HCT116 (cell line): Measurements from ENCODE around the gene KIAA1755. TPM values are rescaled to one million over a fixed set of nuclear protein-coding genes. Genes with fewer than 3 reads are reported as not detected.

Experiments
- ATAC-seq: fragments of 200-7000 bp; cut with Tn5 transposase; 2 replicates; pipeline ENCODE4 v1.9.1; 2020; ENCODE audit warnings: mild to moderate bottlenecking, moderate library complexity
- BruUV-seq: library from RNA; stranded (reverse); fragments of 400-500 nt; replicated peaks from 2 replicates; lab custom pipeline; 2021; lab: Mats Ljungman, UMichigan
- CTCF ChIA-PET: fragments of 300-600 bp; sonication (Branson Sonifier 250); formaldehyde crosslinking; loops from one replicate; lab custom pipeline; 2021; ENCODE audit warnings: antibody characterized with exemption; lab: Charles Lee
- POLR2A ChIA-PET: fragments of 300-600, 350-600 bp; sonication (Branson Sonifier 250); formaldehyde crosslinking; loops from one replicate; lab custom pipeline; 2021; ENCODE audit warnings: antibody characterized with exemption; lab: Charles Lee
- RAD21 ChIA-PET, 2 experiments: fragments of 300-600 bp; sonication (Branson Sonifier 250); formaldehyde crosslinking; loops; one replicate each; lab custom pipeline; 2023; ENCODE audit warnings: low total read pairs in 2 of 2; ENCODE audit not compliant: uncharacterized antibody in 2 of 2, unreplicated experiment in 2 of 2, low non-redundant PET in 1 of 2; lab: Charles Lee
- DNase-seq: peaks from one replicate; pipeline ENCODE4 v3.0.0-alpha.2; 2010; ENCODE audit warnings: low read depth, low spot score
- H2AFZ ChIP-seq: fragments of 200-600 bp; shearing (Covaris generic), sonication (generic); 2 replicates; pipeline ENCODE4 v1.6.1; 2017; ENCODE audit warnings: low read depth, mixed run types, mixed read lengths, antibody characterized with exemption, low read length; ENCODE audit not compliant: poor library complexity, severe bottlenecking
- H3K27ac ChIP-seq: 2 replicates; pipeline ENCODE4 v1.5.1; 2012; ENCODE audit warnings: low read depth, low read length
- H3K27me3 ChIP-seq: fragments of 200-600 bp; sonication (generic); 2 replicates; pipeline ENCODE4 v1.6.1; 2016; ENCODE audit warnings: mixed run types, low read length, mixed read lengths; ENCODE audit not compliant: insufficient read depth
- H3K36me3 ChIP-seq, 2 experiments: fragments of 200-500 bp in 1 of 2; fragments of 200-600 bp in 1 of 2; sonication (Bioruptor generic) in 1 of 2; sonication (generic) in 1 of 2; 2 replicates each; pipeline versions ENCODE4 v1.5.1 to v1.6.1; 2014 to 2016; ENCODE audit warnings: low read length in 2 of 2, inconsistent platforms in 1 of 2, mixed read lengths in 1 of 2, mixed run types in 1 of 2; ENCODE audit not compliant: insufficient read depth in 2 of 2, control insufficient read depth in 1 of 2
- H3K4me1 ChIP-seq, 2 experiments: fragments of 200-600 bp in 1 of 2; sonication (generic) in 1 of 2; 2 replicates each; pipeline versions ENCODE4 v1.5.1 to v1.6.1; 2012 to 2017; ENCODE audit warnings: low read length in 2 of 2, inconsistent platforms in 1 of 2, mild to moderate bottlenecking in 1 of 2, mixed read lengths in 1 of 2, mixed run types in 1 of 2, moderate library complexity in 1 of 2; ENCODE audit not compliant: insufficient read depth in 2 of 2, control insufficient read depth in 1 of 2
- H3K4me2 ChIP-seq: fragments of 200-600 bp; sonication (generic); 2 replicates; pipeline ENCODE4 v1.6.1; 2017; ENCODE audit warnings: mixed run types, low read length, mixed read lengths
- H3K4me3 ChIP-seq, 2 experiments: fragments of 200-600 bp in 1 of 2; sonication (generic) in 1 of 2; replicated peaks in 1 of 2; 2 replicates each; pipeline ENCODE4 v1.5.1; 2011 to 2016; ENCODE audit warnings: low read length in 2 of 2, control low read depth in 1 of 2, low read depth in 1 of 2, mild to moderate bottlenecking in 1 of 2, mixed read lengths in 1 of 2, mixed run types in 1 of 2
- H3K79me2 ChIP-seq: fragments of 200-600 bp; sonication (generic); 2 replicates; pipeline ENCODE4 v1.6.1; 2017; ENCODE audit warnings: mild to moderate bottlenecking, mixed run types, low read length, moderate library complexity, mixed read lengths; ENCODE audit not compliant: insufficient read depth
- H3K9ac ChIP-seq: fragments of 200-600 bp; sonication (generic); 2 replicates; pipeline ENCODE4 v1.6.1; 2016; ENCODE audit warnings: low read length, mixed read lengths
- H3K9me2 ChIP-seq: fragments of 200-600 bp; sonication (generic), shearing (Covaris generic); 2 replicates; pipeline ENCODE4 v1.6.1; 2017; ENCODE audit warnings: mixed run types, mild to moderate bottlenecking, moderate library complexity; ENCODE audit not compliant: insufficient read depth
- H3K9me3 ChIP-seq, 2 experiments: fragments of 200-500 bp in 1 of 2; fragments of 200-600 bp in 1 of 2; sonication (Bioruptor generic) in 1 of 2; sonication (generic) in 1 of 2; 2 replicates each; pipeline ENCODE4 v1.6.1; 2014 to 2017; ENCODE audit warnings: low read length in 2 of 2, mixed read lengths in 2 of 2, inconsistent platforms in 1 of 2, low read depth in 1 of 2, mild to moderate bottlenecking in 1 of 2, mixed run types in 1 of 2, moderate library complexity in 1 of 2; ENCODE audit not compliant: control insufficient read depth in 1 of 2, insufficient read depth in 1 of 2
- H4K20me1 ChIP-seq: fragments of 200-600 bp; sonication (generic), shearing (Covaris generic); 2 replicates; pipeline ENCODE4 v1.6.1; 2017; ENCODE audit warnings: mixed run types, mild to moderate bottlenecking, moderate library complexity; ENCODE audit not compliant: insufficient read depth
- EGR1 ChIP-seq: IDR thresholded peaks from 2 replicates; pipeline ENCODE4 v1.6.1; 2012; ENCODE audit warnings: low read depth
- ELF1 ChIP-seq: IDR thresholded peaks from 2 replicates; pipeline ENCODE4 v1.6.1; 2012; ENCODE audit warnings: low read depth, borderline replicate concordance
- EZH2phosphoT487 ChIP-seq: fragments of 200-600 bp; IDR thresholded peaks from 2 replicates; pipeline ENCODE4 v1.6.1; 2018; ENCODE audit warnings: antibody characterized with exemption, borderline replicate concordance
- POLR2A ChIP-seq: IDR thresholded peaks from 2 replicates; pipeline ENCODE4 v1.7.0; 2011; ENCODE audit warnings: borderline replicate concordance; ENCODE audit not compliant: insufficient read depth, insufficient read length; ENCODE audit errors: extremely low read depth
- POLR2AphosphoS5 ChIP-seq: IDR thresholded peaks from 2 replicates; pipeline ENCODE4 v1.6.1; 2011; ENCODE audit warnings: mild to moderate bottlenecking, low read depth, low read length, moderate library complexity
- RAD21 ChIP-seq: IDR thresholded peaks from 2 replicates; pipeline ENCODE4 v1.6.1; 2012; ENCODE audit warnings: low read depth, mild to moderate bottlenecking
- SIN3A ChIP-seq: IDR thresholded peaks from 2 replicates; pipeline ENCODE4 v1.6.1; 2012; ENCODE audit warnings: low read depth
- SRF ChIP-seq: IDR thresholded peaks from 2 replicates; pipeline ENCODE4 v1.6.1; 2012; ENCODE audit warnings: low read depth
- TCF7L2 ChIP-seq: IDR thresholded peaks from 2 replicates; pipeline ENCODE4 v1.7.0; 2011; ENCODE audit warnings: borderline replicate concordance, inconsistent platforms; ENCODE audit not compliant: insufficient read depth, insufficient read length; ENCODE audit errors: extremely low read depth
- YY1 ChIP-seq: IDR thresholded peaks from 2 replicates; pipeline ENCODE4 v1.6.1; 2011; ENCODE audit warnings: low read length, low read depth, moderate library complexity, mild to moderate bottlenecking; ENCODE audit not compliant: insufficient replicate concordance; ENCODE audit errors: extremely low read depth
- intact Hi-C: fragments of 100-400 bp; cut with micrococcal nuclease; formaldehyde crosslinking; loops from 2 replicates; pipeline ENCODE4 v1.10.0; 2022
- total RNA-seq: library from RNA; stranded (reverse); gene quantifications from one replicate; pipeline ENCODE4 v1.2.1, GENCODE V29; 2021; ENCODE audit not compliant: unreplicated experiment
- TF ChIP-seq, protein P1 (sequence below): IDR thresholded peaks from 2 replicates; pipeline ENCODE4 v1.6.1; 2012
- TF ChIP-seq, protein P2 (sequence below): IDR thresholded peaks from 2 replicates; pipeline ENCODE4 v1.6.1; 2012; ENCODE audit warnings: low read depth

KIAA1755 gene
- total RNA-seq, 1 experiment from 2014 or later = not detected

DNA sequence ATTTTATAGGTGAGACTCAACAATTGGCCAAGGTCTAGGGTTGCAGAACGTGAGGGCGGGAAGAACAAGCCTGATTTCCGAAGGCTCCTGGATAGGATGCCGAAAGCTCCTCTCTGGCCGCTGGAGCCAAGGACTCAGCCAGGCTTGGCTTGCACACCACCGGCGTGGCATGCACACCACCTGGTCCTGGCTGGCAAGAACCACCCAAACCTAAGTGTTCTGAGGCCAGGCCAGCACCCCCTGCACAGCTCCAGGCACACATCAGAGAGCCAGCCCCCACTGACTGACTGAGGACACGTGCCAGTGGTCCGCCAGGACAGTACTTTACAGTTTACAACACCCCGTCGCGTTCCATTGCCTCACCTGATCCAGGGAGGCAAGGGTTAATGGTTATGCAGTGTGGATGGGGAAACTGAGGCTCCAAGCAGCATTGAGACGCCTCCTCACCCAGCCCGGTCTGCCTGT lies 95.9 kb downstream of the KIAA1755 start:
- Histone ChIP-seq H3K36me3 (no peaks in the 10 kb centered on the region), H3K9me3 (no peaks in the 10 kb centered on the region), H4K20me1 (no peaks in the 10 kb centered on the region), H3K4me3 (peak overlapping the region; percentile 41 to 58)
- intact Hi-C loops = loop anchor here (1.0 to 10.0 kb wide), 3 partner anchors 91 to 600 kb away; no protein-coding TSS in a partner anchor
- POLR2A ChIA-PET = no interaction called here
- TF ChIP-seq EGR1 (no peak), TCF7L2 (no peak), SIN3A (no peak), EZH2phosphoT487 (no peak), YY1 (no peak), ELF1 (no peak), POLR2AphosphoS5 (no peak), SRF (no peak), RAD21 (no peak), POLR2A (no peak)
- TF ChIP-seq, protein P1, sequence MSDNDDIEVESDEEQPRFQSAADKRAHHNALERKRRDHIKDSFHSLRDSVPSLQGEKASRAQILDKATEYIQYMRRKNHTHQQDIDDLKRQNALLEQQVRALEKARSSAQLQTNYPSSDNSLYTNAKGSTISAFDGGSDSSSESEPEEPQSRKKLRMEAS = no peak
- TF ChIP-seq, protein P2, sequence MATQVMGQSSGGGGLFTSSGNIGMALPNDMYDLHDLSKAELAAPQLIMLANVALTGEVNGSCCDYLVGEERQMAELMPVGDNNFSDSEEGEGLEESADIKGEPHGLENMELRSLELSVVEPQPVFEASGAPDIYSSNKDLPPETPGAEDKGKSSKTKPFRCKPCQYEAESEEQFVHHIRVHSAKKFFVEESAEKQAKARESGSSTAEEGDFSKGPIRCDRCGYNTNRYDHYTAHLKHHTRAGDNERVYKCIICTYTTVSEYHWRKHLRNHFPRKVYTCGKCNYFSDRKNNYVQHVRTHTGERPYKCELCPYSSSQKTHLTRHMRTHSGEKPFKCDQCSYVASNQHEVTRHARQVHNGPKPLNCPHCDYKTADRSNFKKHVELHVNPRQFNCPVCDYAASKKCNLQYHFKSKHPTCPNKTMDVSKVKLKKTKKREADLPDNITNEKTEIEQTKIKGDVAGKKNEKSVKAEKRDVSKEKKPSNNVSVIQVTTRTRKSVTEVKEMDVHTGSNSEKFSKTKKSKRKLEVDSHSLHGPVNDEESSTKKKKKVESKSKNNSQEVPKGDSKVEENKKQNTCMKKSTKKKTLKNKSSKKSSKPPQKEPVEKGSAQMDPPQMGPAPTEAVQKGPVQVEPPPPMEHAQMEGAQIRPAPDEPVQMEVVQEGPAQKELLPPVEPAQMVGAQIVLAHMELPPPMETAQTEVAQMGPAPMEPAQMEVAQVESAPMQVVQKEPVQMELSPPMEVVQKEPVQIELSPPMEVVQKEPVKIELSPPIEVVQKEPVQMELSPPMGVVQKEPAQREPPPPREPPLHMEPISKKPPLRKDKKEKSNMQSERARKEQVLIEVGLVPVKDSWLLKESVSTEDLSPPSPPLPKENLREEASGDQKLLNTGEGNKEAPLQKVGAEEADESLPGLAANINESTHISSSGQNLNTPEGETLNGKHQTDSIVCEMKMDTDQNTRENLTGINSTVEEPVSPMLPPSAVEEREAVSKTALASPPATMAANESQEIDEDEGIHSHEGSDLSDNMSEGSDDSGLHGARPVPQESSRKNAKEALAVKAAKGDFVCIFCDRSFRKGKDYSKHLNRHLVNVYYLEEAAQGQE = no peak
- TF ChIP-seq, all 23 proteins: peak for 0
- Histone ChIP-seq H3K9ac (peak overlapping the region; percentile 29), H3K4me1 (peaks cover 14 to 33% of the 10 kb centered on the region in 2 experiments; a peak in 3 of 4 replicates), H3K27ac (no peak overlapping the region; the same call in 1 of the 2 replicates), H3K27me3 (no peaks in the 10 kb centered on the region), H3K9me2 (no peaks in the 10 kb centered on the region), H3K79me2 (no peaks in the 10 kb centered on the region), H2AFZ (no peak overlapping the region), H3K4me2 (peak overlapping the region; percentile 78)
- DNase-seq = no peak
- BruUV-seq = no TSS peak
- CTCF ChIA-PET = interaction anchor here (0.6 to 0.9 kb wide), 2 partner anchors 9 to 91 kb away, joined by 3 to 4 read pairs; no protein-coding TSS in a partner anchor
- RAD21 ChIA-PET = no interaction called here
- ATAC-seq = no peak
